HG02852 (cell line): ENCODE results near the gene IL16.

ENCODE experiments used
- ATAC-seq: cut with Tn5 transposase; IDR thresholded peaks from one replicate; pipeline ENCODE4 v1.9.1; 2021; ENCODE audit warnings: mild to moderate bottlenecking, moderate library complexity; ENCODE audit not compliant: unreplicated experiment

The IL16 gene

GRCh38 chr15:81361891-81362290 is 165.2 kb downstream of the IL16 start:
- no peak for ATAC-seq

DNA sequence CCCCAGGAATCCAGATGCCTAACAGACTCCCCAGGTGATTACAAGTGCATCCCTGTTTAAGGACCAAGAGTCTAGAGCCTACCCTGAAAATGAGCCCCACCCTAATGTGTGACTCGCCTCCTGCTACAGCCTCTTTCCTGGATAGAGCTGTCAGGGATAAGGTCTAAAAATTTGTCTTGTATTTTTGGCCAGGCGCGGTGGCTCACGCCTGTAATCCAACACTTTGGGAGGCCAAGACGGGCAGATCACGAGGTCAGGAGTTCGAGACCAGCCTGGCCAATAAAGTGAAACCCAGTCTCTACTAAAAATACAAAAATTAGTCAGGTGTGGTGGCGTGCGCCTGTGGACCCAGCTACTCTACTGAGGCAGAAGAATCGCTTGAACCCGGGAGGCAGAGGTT is 166.1 kb downstream of the IL16 start:
- no peak for ATAC-seq

DNA sequence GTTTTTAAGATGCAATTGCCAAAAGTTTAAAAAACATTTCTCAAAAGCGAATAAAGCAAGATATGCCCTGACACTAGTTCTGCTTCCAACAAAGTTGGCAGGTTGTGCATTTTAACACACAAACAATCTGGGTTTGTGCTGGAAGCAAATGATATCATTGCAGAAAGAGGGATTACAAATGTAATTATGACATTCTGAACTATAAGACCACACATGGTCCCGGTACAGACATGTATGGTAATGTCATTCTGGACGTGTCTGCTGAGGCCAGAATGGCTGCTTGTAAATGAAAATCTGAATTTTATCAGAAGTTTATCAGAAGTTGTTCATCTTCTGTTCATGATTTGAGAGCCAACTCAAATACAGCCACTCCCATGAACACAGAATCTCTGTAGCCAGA is 166.6 kb downstream of the IL16 start:
- ATAC-seq, result no peak
